ENCODE measurements around the gene KLHL15.
"Not testable (repeated sequence)": the region's sequence is repeated elsewhere in the genome, so short reads cannot be mapped to it uniquely, and the experiment has no call there.

Gene KLHL15

GRCh38 chrX:24017674-24018073 is 9.3 kb downstream of the KLHL15 start:
- no peak for DNase-seq

GRCh38 chrX:24014388-24015018 is 12.5 kb downstream of the KLHL15 start:
- no peak for DNase-seq

- no peak for DNase-seq
Measured at GRCh38 chrX:24012266-24012665, 14.7 kb downstream of the KLHL15 start.

GRCh38 chrX:24005867-24006266 is 21.1 kb downstream of the KLHL15 start:
- DNase-seq: no peak

- no peak for DNase-seq
Measured at GRCh38 chrX:24005028-24005427, 22.0 kb downstream of the KLHL15 start.

GRCh38 chrX:24002792-24003191 is 24.2 kb downstream of the KLHL15 start:
- DNase-seq: no peak

GRCh38 chrX:24002167-24002566 is 24.8 kb downstream of the KLHL15 start:
- DNase-seq: no peak

GRCh38 chrX:23999671-24000070 is 27.3 kb downstream of the KLHL15 start:
- DNase-seq: no peak

GRCh38 chrX:23993012-23993633 is 33.9 kb downstream of the KLHL15 start:
- no peak for DNase-seq

GRCh38 chrX:23992431-23992830 is 34.6 kb downstream of the KLHL15 start:
- no peak for DNase-seq

GRCh38 chrX:23990455-23990854 is 36.5 kb downstream of the KLHL15 start:
- DNase-seq: no peak

GRCh38 chrX:23989689-23990088 is 37.3 kb downstream of the KLHL15 start:
- no peak for DNase-seq

- DNase-seq: no peak
Measured at GRCh38 chrX:23982891-23983290, 44.1 kb downstream of the KLHL15 start.

- no peak for DNase-seq
Measured at GRCh38 chrX:23981711-23982110, 45.3 kb downstream of the KLHL15 start.

GRCh38 chrX:23981222-23981621 is 45.8 kb downstream of the KLHL15 start:
- DNase-seq: no peak

GRCh38 chrX:23980011-23980441 is 47.0 kb downstream of the KLHL15 start:
- DNase-seq: no peak

GRCh38 chrX:23978491-23978890 is 48.5 kb downstream of the KLHL15 start:
- no peak for DNase-seq

GRCh38 chrX:23965630-23966029 is 61.4 kb downstream of the KLHL15 start:
- not testable (repeated sequence) for DNase-seq

- no peak for DNase-seq
Measured at GRCh38 chrX:23964191-23964590, 62.8 kb downstream of the KLHL15 start.

GRCh38 chrX:23959781-23960180 is 67.2 kb downstream of the KLHL15 start:
- DNase-seq: no peak

GRCh38 chrX:23954396-23954795 is 72.6 kb downstream of the KLHL15 start:
- DNase-seq: no peak

- DNase-seq: no peak
Measured at GRCh38 chrX:23953908-23954269, 73.1 kb downstream of the KLHL15 start.

- DNase-seq: no peak
Measured at GRCh38 chrX:23952984-23953907, 73.7 kb downstream of the KLHL15 start.

- DNase-seq: no peak
Measured at GRCh38 chrX:23952391-23952790, 74.6 kb downstream of the KLHL15 start.
